ENCODE data around the gene FARP1.

Gene FARP1

DNA sequence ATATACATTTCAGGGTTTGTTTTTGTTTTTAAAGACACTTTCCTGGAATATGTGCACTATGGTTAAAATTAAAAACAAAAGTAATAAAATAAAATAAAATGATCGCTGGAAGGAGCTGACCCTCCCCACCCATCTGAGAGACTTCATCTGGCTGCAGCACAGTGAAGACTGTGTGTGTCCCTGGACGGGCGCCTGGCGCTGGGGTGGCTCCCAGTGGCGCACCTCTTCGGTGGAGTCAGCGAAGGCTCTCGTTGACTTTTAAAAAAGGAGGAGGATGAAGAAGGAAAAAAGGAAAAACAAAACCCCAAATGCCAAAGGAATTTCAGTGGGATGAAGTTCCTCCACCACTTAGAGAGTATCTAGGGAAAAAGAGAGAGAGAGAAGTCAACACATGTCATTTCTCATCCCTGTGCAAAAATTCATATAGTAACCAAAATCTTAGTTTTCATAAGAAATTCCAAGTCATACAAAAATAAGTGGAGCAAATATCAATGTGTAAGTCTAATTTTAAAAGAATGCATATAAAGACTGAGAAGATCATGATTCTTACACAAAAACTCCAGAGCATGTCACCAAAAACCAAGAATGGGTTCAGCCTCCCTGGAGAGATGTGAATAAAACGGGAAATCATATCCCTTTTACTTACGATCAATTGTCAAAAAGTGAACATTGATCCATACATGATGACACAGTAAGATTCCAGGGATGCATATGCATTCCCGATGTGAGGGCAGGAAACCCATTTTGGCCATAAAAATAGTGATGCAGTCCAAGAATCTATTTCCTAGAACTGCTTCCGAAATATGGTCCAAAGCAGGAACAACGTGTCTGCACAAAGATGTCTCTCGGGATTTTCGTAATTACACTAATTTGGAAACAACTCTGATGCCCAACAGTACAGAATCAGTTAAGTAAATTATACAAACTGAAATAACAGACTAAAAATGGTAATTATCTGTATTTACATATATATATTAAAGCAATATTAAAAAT, 310.3 kb downstream of the FARP1 start:
- DNase-seq, result no peak

DNA sequence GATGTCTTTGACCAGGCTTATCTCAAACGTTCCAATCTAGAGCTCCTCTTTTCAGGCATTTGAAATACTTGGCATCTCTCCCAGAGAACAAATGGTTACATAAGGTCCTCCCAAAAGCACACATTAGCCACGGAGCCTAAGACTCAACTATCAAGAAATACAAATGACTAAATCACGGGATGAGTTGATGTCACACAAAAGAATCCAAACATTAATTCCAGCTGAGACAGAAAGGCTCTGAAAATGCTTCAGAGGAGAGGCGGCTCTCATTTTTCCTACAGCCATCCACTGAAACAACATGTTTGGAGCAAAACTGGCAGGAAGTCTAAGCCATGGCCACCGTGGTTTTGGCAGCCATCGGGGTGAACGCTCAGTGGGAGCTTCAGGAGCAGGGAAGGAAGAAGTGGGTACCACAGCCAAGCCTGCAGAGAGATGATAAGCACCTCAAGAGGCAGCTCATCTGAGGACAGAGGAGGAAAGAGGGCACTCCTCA, 311.5 kb downstream of the FARP1 start:
- no peak for DNase-seq

- no peak for DNase-seq
Observed at GRCh38 chr13:98456413-98456845, 313.5 kb downstream of the FARP1 start.

DNA sequence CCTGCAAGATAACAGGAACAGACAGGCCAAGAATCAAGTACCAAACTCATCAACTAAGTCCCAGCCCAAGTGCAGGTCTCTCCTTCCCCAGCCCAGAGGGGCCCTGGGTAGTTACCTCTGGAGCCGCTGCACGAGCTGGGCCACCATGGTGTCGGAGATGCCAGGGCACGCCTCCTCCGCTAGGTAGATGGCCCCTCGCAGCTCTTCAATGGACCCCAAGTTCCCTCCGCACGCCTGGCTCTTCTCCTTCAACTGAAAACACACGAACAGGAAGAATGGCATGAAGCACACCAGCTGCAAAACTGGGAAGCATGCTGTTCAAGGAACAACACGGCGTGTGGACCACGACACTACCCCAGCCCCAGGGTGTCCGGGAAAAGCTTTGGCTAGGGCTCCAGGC, 314.2 kb downstream of the FARP1 start:
- DNase-seq, result no peak

DNA sequence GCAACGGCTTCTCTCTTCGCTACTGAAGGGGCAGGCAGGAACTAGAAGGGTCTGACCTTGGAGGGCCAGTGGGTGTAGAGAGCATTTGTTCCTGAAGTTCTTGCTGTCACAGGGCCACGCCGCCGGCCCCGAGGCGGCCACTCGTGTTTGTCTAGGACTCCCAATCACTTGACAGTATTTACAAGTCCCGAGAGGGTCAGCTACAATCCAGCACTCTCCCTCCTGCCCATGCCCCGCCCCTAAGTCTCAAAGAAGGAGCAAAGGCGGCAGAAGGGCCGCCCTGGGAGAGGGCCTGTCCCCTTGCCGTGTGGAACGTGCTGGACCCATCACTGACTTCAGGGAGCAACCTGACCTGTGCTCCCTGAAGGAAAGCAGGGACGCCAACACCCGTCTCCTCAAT, 315.5 kb downstream of the FARP1 start:
- DNase-seq, result no peak

DNA sequence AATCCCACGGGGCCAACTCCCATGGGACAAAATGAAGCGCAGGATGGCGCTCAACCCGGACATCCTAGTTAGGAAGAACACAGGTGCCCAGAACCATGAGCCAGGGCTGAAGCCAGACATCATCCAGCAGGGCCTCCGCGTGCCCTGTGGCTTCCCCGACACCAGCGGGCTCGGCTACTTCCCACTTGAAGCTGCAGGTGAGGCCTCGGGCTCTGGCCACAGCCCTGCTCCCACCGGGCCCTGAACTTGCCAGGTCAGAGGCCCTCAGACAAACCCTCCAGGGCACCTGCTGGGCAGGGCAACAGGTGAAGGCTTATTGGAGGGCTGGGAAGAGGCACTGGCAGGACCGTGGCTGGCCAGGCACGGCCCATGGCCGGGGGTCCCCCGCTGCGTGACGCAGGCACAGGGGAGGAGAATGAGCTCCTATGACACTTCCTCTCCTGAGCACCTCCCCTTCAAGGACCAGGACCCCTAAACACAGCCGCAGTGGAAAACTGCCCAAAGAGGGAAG, 316.3 kb downstream of the FARP1 start:
- DNase-seq, result no peak

DNA sequence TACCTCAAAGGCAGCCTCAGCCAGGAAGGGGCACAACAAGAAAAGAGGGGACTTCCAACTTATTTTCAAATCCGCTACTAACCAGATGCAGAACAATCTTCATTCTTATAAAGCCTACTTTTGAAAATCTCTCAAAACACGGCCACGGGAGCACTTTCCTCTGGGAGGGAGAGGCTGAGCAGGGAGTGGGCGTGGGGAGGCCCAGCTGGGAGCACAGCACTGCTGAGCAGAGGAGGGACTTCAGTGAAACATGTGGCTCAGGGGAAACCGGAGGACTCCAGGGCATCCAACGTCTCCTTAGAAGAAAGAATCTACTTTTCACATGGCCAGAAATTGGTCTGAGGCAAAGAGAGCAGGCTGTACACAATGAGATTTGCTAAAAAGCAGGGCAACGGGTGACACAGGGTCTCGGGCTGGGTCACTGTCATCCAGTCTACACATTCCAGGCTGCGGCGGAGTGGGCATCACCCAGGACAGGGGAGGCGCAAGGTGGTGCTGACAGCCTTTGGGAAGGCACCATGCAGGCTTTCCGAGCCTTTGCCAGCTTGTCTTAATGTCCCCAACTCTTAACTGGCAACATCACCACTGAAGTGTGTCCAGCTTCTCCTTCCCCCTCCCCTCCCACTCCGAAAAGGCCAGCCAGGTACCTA, 317.0 kb downstream of the FARP1 start:
- DNase-seq, result no peak

DNA sequence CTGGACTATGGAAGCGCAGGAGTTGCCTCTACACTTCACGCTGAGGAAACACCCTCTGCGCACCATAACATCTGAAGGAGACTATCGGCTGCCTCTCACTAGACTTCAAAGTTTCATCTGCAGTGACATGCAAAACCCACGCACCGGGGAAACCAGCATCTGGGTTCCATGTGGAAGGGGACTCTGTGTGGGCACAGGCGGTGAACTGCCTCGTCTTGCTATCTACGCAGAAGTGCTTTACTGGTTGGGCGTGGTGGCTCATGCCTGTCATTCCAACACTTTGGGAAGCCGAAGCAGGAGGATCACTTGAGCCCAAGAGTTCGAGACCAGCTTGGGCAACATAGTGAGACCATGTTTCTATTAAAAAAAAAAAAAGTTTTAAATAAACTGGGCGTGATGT, 317.6 kb downstream of the FARP1 start:
- no peak for DNase-seq

DNA sequence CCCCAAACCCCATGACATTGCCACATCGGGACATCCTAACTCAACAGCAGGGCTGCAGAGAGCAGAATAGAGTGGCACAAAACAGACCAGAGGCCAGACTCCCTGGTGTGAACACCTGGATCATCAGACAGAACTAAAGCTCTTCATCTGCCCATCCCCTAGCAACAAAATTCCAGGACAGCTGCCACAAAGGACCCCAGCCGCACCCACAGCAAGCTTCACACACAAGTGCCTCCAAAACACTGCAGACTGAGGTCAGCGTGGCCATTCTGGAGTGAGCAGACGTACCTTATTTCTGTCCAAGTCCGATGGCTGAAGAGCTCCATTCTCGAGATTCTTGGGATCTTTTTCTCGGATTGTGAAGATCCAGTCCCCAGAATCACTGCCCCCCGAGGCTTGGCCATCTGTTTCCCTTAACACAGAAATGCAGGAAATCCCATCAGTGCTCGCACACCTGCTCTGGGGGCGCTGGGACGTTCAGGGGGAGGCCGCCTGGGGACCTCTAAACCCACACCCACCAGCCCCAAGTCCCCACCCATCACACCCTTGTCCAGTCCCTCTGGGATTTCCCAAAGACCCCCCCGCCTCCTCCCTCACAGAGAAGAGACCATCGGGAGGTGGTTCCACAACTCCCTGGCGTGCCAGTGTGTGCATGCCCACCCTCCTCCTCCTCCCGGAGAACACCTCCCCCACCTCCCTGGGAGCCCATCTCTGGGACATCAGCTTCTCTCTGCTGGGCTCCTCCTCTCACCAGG, 318.8 kb downstream of the FARP1 start:
- no peak for DNase-seq

DNA sequence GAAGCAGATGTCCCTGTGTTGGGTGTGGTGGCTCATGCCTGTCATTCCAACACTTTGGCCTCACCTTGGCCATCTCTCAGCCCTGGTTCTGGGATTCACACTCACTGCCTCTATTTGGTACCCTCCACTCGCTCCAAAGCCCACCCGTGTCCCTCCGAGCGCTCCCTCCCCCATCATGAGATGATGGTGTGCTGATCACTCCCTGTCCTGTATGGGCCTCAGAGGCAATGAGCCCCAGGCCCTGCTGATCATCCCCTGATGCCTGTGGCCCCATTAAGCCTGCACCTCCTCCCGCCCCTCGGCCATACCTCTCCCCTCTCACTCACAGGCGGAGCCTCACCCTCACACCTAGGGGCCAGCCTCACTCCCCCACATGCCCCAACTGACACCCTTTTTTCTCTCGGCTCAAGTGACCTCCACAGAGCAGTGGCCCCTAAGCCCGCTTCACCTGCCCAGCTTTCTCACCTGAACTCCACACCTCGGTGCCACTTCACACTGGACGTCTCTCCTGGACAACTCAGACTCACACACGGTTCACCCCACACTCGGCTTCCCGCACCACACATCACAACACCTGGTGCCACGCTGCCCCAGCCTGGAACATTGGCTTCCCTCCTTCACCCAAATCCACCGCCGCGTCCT, 319.5 kb downstream of the FARP1 start:
- DNase-seq, result no peak

DNA sequence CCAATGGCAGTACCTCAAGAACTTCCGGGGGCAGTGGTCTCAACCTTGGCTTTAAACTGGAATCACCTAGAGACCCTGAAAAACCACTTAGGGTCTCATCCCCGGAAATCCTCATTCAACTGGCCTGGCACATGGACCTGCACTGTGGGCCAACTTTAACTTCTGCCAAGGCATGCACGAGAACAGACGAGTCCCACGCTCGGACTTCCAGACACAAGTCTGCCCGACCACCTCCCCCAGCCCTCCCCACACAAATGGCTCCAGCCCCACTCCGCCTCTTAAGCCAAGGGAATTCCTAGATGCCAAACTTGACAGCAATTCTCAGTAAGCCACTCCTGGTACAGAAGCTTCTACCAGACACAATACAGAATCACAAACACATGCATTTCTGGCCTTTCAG, 320.1 kb downstream of the FARP1 start:
- no peak for DNase-seq

DNA sequence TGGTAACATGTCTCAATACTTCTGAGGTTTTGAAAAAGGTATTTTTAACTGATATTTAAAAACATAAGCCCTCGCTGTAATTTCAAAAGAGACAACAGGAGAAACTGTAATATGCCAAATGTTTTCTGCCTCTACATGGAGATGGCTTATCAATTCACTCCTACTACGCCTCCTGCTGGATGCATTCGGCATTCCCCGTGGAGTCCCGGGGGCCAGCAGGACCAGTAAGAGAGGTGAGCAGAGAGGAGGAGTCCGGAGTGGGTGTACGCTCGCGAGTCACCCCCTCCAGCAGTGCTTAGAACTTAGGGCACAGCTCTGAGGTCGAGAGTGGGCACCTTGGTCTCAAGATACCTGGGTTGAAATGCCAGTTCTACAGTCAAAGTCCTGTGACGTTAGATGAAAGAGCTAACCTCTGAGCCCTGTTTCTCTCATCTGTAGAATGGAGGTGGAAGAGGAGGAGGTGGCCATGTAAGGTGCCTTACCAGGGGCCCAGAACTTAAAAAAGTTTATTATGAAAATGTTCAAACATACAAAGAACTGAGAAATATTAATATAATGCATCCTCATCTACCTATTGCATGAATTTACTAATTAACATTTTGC, 323.8 kb downstream of the FARP1 start:
- no peak for DNase-seq

GRCh38 chr13:98467263-98467985, 324.5 kb downstream of the FARP1 start:
- DNase-seq, result no peak

- no peak for DNase-seq
Observed at GRCh38 chr13:98468361-98468760, 325.5 kb downstream of the FARP1 start.

DNA sequence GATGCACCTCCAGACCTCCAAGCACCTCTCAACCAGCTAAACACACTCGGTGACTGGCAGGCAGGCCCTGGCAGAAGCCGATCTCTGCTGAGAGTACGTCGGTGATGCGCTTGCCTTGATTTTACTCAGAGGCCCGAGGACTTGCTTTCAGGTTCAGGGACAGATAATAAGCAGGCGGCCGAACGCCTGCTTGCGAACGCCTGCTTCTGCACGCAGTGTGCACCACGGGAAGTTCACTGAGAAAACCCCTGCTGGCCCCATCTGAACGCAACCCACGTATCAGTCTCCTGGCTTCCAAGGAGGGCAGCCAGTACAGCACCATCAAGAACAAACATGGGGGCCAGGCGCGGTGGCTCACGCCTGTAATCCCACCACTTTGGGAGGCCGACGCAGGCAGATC, 326.0 kb downstream of the FARP1 start:
- DNase-seq, result no peak

DNA sequence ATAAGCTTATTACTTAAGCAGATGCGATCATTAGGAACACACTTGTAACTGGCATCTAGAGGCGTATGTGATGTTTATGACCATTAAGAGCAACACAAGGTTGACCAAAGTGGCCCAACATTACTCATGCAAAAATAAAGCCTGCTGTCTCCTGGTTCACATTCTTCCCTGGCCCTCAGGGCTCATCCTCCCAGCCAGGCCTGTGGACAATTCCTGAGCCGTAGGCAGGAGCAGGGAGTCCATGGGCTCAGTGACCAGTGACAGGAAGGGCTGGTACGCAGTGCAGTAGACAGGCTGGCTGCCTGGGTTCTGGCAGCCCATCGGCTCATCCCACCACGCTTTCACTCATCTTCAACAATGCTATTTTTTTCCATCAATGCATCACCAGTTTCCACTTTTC, 328.0 kb downstream of the FARP1 start:
- no peak for DNase-seq

GRCh38 chr13:98471934-98472333, 329.0 kb downstream of the FARP1 start:
- DNase-seq, result no peak

- no peak for DNase-seq
Observed at GRCh38 chr13:98473135-98473787, 330.4 kb downstream of the FARP1 start.

- DNase-seq, result no peak
Observed at GRCh38 chr13:98473788-98474144, 330.9 kb downstream of the FARP1 start.

- no peak for DNase-seq
Observed at GRCh38 chr13:98474292-98474691, 331.4 kb downstream of the FARP1 start.

GRCh38 chr13:98474761-98475160, 331.9 kb downstream of the FARP1 start:
- no peak for DNase-seq
